Endothelial cell of umbilical vein (primary cell): Measurements from ENCODE around the gene METTL6. TPM values are rescaled to one million over a fixed set of nuclear protein-coding genes. Genes with fewer than 3 reads are reported as not detected.

ENCODE experiments used
- BruUV-seq: library from RNA; stranded (reverse); fragments of 400-500 nt; replicated peaks from 2 replicates; lab custom pipeline; 2021; lab: Mats Ljungman, UMichigan
- CTCF ChIA-PET: fragments of 300-600, 350-600 bp; sonication (Branson Sonifier 250); formaldehyde crosslinking; loops from one replicate; lab custom pipeline; 2021; ENCODE audit warnings: antibody characterized with exemption, inconsistent platforms; lab: Charles Lee
- POLR2A ChIA-PET: fragments of 300-600, 350-600 bp; sonication (Branson Sonifier 250); formaldehyde crosslinking; loops from one replicate; lab custom pipeline; 2021; ENCODE audit warnings: antibody characterized with exemption, inconsistent platforms; lab: Charles Lee
- DNase-seq: peaks from one replicate; pipeline ENCODE4 v3.0.0-alpha.2; 2011; ENCODE audit warnings: low read depth, low spot score
- FAIRE-seq: peaks from 2 replicates; lab custom pipeline; 2011; peaks lifted over from hg19 to GRCh38; lab: Jason Lieb, UNC
- H2AFZ ChIP-seq: 2 replicates; pipeline ENCODE4 v1.6.0; 2012; ENCODE audit warnings: low read depth, low read length, control low read depth, inconsistent platforms
- H3K27ac ChIP-seq: 2 replicates; pipeline ENCODE4 v1.5.1; 2011; ENCODE audit warnings: low read depth, mild to moderate bottlenecking, control low read depth, low read length, moderate library complexity; ENCODE audit not compliant: insufficient read depth
- H3K27me3 ChIP-seq, 2 experiments: 2 replicates each; pipeline versions ENCODE4 v1.6.0 to v1.6.1; 2011; ENCODE audit warnings: low read length in 2 of 2, mixed read lengths in 1 of 2; ENCODE audit not compliant: control insufficient read depth in 2 of 2, insufficient read depth in 2 of 2
- H3K36me3 ChIP-seq, 2 experiments: 2 replicates in 1 of 2; 3 replicates in 1 of 2; pipeline ENCODE4 v1.5.1; 2011; ENCODE audit warnings: low read length in 2 of 2, mild to moderate bottlenecking in 1 of 2, moderate library complexity in 1 of 2; ENCODE audit not compliant: control insufficient read depth in 2 of 2, insufficient read depth in 2 of 2; ENCODE audit errors: extremely low read depth in 1 of 2
- H3K4me1 ChIP-seq: 3 replicates; pipeline ENCODE4 v1.5.1; 2011; ENCODE audit warnings: mild to moderate bottlenecking, low read length; ENCODE audit not compliant: control insufficient read depth, insufficient read depth; ENCODE audit errors: extremely low read depth
- H3K4me2 ChIP-seq: 2 replicates; pipeline ENCODE4 v1.6.1; 2011; ENCODE audit warnings: low read length, control low read depth, mixed read lengths; ENCODE audit not compliant: insufficient read depth
- H3K4me3 ChIP-seq, 3 experiments: fragments of 200-600 bp in 1 of 3; sonication (generic), shearing (Covaris generic) in 1 of 3; replicated peaks in 1 of 3; 2 replicates each; pipeline ENCODE4 v1.5.1; 2011 to 2016; ENCODE audit warnings: control low read depth in 3 of 3, low read length in 3 of 3, mild to moderate bottlenecking in 2 of 3, inconsistent platforms in 1 of 3, low read depth in 1 of 3, moderate library complexity in 1 of 3; ENCODE audit not compliant: insufficient read depth in 1 of 3
- H3K79me2 ChIP-seq: 2 replicates; pipeline ENCODE4 v1.6.0; 2012; ENCODE audit warnings: low read length, inconsistent platforms; ENCODE audit not compliant: control insufficient read depth, insufficient read depth
- H3K9ac ChIP-seq: replicated peaks from 2 replicates; pipeline ENCODE3; 2011; ENCODE audit warnings: low read length, control low read depth; ENCODE audit not compliant: insufficient read depth; ENCODE audit errors: extremely low read depth
- H3K9me1 ChIP-seq: replicated peaks from 3 replicates; pipeline ENCODE4 v1.6.0; 2011; ENCODE audit warnings: mild to moderate bottlenecking, low read length; ENCODE audit not compliant: control insufficient read depth, insufficient read depth; ENCODE audit errors: extremely low read depth
- H3K9me3 ChIP-seq: replicated peaks from 2 replicates; pipeline ENCODE4 v1.5.1; 2012; ENCODE audit warnings: low read length, inconsistent platforms; ENCODE audit not compliant: control insufficient read depth, insufficient read depth
- H4K20me1 ChIP-seq: replicated peaks from 2 replicates; pipeline ENCODE3; 2011; ENCODE audit warnings: mild to moderate bottlenecking, low read length; ENCODE audit not compliant: control insufficient read depth, insufficient read depth; ENCODE audit errors: extremely low read depth
- CTCF ChIP-seq, 2 donors: IDR thresholded peaks; 1 replicate in 1 of 2; 2 replicates in 1 of 2; pipeline ENCODE4 v1.5.1; 2011; ENCODE audit warnings: low read length in 2 of 2, mild to moderate bottlenecking in 2 of 2, moderate library complexity in 2 of 2, control low read depth in 1 of 2, inconsistent platforms in 1 of 2, low read depth in 1 of 2; ENCODE audit not compliant: insufficient read depth in 1 of 2; ENCODE audit errors: extremely low read depth in 1 of 2
- EZH2 ChIP-seq: IDR thresholded peaks from 2 replicates; pipeline ENCODE4 v1.6.1; 2012; ENCODE audit warnings: borderline replicate concordance, low read depth, mild to moderate bottlenecking, moderate library complexity, low read length, inconsistent platforms; ENCODE audit not compliant: severe bottlenecking
- FOS ChIP-seq: IDR thresholded peaks from 2 replicates; pipeline ENCODE4 v1.6.1; 2011; ENCODE audit warnings: mild to moderate bottlenecking, low read length, moderate library complexity, borderline replicate concordance; ENCODE audit not compliant: insufficient read depth
- GATA2 ChIP-seq: IDR thresholded peaks from 2 replicates; pipeline ENCODE4 v1.7.0; 2011; ENCODE audit warnings: low read depth, mild to moderate bottlenecking, moderate library complexity, mixed read lengths, low read length; ENCODE audit not compliant: insufficient read length, insufficient read depth
- JUN ChIP-seq: IDR thresholded peaks from 2 replicates; pipeline ENCODE4 v1.6.1; 2011; ENCODE audit warnings: borderline replicate concordance, low read depth; ENCODE audit not compliant: insufficient read length, insufficient read depth
- MAX ChIP-seq: IDR thresholded peaks from 2 replicates; pipeline ENCODE4 v1.6.1; 2011; ENCODE audit not compliant: insufficient read depth, insufficient read length
- MYC ChIP-seq: IDR thresholded peaks from one replicate; pipeline ENCODE4 v1.6.1; 2011; ENCODE audit warnings: mild to moderate bottlenecking, low read depth, low read length
- POLR2A ChIP-seq: IDR thresholded peaks from 2 replicates; pipeline ENCODE4 v1.6.1; 2012; ENCODE audit warnings: low read depth, mild to moderate bottlenecking, control low read depth, low read length
- POLR2AphosphoS5 ChIP-seq: IDR thresholded peaks from 2 replicates; pipeline ENCODE4 v1.6.1; 2012; ENCODE audit warnings: low read depth, mild to moderate bottlenecking, control low read depth, low read length, moderate library complexity; ENCODE audit not compliant: insufficient read depth
- dilution Hi-C: fragments of 300-500 bp; cut with MboI; formaldehyde crosslinking; loops from one replicate; pipeline ENCODE4 v1.15.0; 2019; ENCODE audit warnings: low sequenced_read_pairs; ENCODE audit not compliant: extremely low pct_ligation_motif_present
- intact Hi-C: fragments of 100-400 bp; cut with micrococcal nuclease; formaldehyde crosslinking; loops from one replicate; pipeline ENCODE4 v1.10.0; 2022
- polyA plus RNA-seq, 4 experiments: library from polyadenylated mRNA; depleted of rRNA in 3 of 4; stranded (reverse) in 3 of 4; unstranded in 1 of 4; fragments of >200 nt; gene quantifications; 2 replicates each; pipeline versions ENCODE4 v1.2.1 to v1.2.3, GENCODE V29; 2011 to 2012; ENCODE audit warnings: missing spikeins in 1 of 4
- total RNA-seq: library from RNA; stranded (reverse); gene quantifications from 2 replicates; pipeline ENCODE4 v1.2.3, GENCODE V29; 2021

METTL6 gene
- total and polyA plus RNA-seq, 2 donors (not counting 3 experiments of a cell fraction or from before 2014, with no cell fraction given), result 12.7 to 19.5 TPM

- intact Hi-C loops, result no loop called here
- H3K4me2 ChIP-seq, result no peak overlapping the region
- H4K20me1 ChIP-seq, result no peaks in the 10 kb centered on the region
- no peaks in the 10 kb centered on the region for H3K4me1 ChIP-seq
- dilution Hi-C loops, result no loop called here
- no peak for DNase-seq
- H3K36me3 ChIP-seq, result no peaks in the 10 kb centered on the region
- no peak overlapping the region for H3K27ac ChIP-seq
- H3K27me3 ChIP-seq, result peaks cover 0 to 2% of the 10 kb centered on the region in 2 experiments
- no peaks in the 10 kb centered on the region for H3K79me2 ChIP-seq
- H3K9me3 ChIP-seq, result no peaks in the 10 kb centered on the region
- H2AFZ ChIP-seq, result no peak overlapping the region
- no peak overlapping the region for H3K9ac ChIP-seq
- TF ChIP-seq CTCF (IDR thresholded peaks at IDR 0.05; ENCODE audit: extremely low read depth in 1 of 2, insufficient read depth in 1 of 2, low read depth in 1 of 2, low read length in 2 of 2), result no peak
- TF ChIP-seq GATA2, result no peak
- no peak for TF ChIP-seq JUN
- no peak for TF ChIP-seq POLR2A
- no peak for TF ChIP-seq POLR2AphosphoS5
- TF ChIP-seq EZH2, result no peak
- TF ChIP-seq MYC, result no peak
- no peak for TF ChIP-seq MAX
- TF ChIP-seq FOS, result no peak
- CTCF ChIA-PET, result no interaction called here
- no TSS peak for BruUV-seq
- H3K4me3 ChIP-seq, result no peak overlapping the region
- POLR2A ChIA-PET, result no interaction called here
- no peaks in the 10 kb centered on the region for H3K9me1 ChIP-seq
- FAIRE-seq, result no peak
Observed at GRCh38 chr3:15470849-15471248, 43.5 kb upstream of the METTL6 start.
